ENCODE data around the gene LRRC37B.
"Not testable (repeated sequence)": the region's sequence is repeated elsewhere in the genome, so short reads cannot be mapped to it uniquely, and the experiment has no call there.

LRRC37B gene

DNA sequence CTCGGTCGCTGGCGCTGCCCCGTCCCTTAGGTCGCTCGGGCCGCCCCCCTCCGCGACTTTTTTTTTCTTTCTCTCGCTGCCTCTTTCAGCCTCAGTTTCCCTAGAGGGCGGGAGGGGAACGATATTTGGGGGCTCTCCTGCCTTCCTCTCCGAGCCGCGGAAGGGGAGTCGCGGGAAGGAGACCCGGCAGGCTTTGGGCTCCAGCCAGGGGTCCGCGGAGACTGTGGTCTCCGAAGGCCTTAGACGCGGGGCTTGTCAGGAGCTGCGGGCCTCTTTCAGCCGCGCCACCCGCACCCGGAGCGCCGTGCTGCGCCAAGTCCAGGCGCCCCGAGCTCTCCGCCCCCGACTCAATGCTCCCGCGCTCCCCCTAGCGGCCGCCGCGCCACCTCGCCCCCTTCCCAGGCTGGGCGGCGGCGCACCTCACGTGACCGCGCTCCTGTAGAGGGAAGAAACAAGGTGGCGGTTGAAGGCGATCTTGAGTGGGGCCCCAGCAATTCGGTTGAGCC is at the start of gene LRRC37B:
LRRC37B (plus strand) TSS at position 427 of the 506 bp plus-strand sequence. CDS start 14,010 bp downstream, outside the sequence.
- H3K27ac Mint-ChIP-seq: peak within 1 kb of the TSS; percentile 86
- peak within 1 kb of the TSS; percentile 86 for H3K4me3 Mint-ChIP-seq
- peaks cover 13% of the 10 kb centered on the region for H3K36me3 Mint-ChIP-seq (ENCODE audit: low read depth)
- no peaks in the 10 kb centered on the region for H3K9me3 Mint-ChIP-seq
- no peaks in the 10 kb centered on the region for H3K27me3 Mint-ChIP-seq (ENCODE audit: low read depth)
- DNase-seq (ENCODE audit: low spot score): peak; percentile 89
- peaks cover 28% of the 10 kb centered on the region for H3K4me1 Mint-ChIP-seq (ENCODE audit: low read depth)

DNA sequence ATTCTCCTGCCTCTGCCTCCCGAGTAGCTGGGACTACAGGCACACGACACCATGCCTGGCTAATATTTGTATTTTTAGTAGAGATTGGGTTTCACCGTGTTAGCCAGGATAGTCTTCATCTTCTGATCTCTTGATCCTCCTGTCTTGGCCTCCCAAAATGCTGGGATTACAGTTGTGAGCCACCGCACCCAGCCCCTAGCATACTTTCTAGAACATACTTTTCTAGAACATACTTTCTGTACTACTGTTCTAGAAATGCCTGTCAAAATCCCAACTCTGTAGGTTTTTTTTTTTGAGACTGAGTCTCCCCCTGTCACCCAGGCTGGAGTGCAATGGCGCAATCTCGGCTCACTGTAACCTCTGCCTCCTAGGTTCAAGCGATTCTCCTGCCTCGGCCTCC is 43.1 kb upstream of the LRRC37B start:
- not testable (repeated sequence) for H3K4me1 Mint-ChIP-seq (ENCODE audit: low read depth); H3K27me3 Mint-ChIP-seq (ENCODE audit: low read depth); DNase-seq (ENCODE audit: low spot score); H3K9me3 Mint-ChIP-seq; H3K4me3 Mint-ChIP-seq
- H3K27ac Mint-ChIP-seq: peak overlapping the region; percentile 62
- H3K36me3 Mint-ChIP-seq (ENCODE audit: low read depth): peaks cover 25% of the 10 kb centered on the region

DNA sequence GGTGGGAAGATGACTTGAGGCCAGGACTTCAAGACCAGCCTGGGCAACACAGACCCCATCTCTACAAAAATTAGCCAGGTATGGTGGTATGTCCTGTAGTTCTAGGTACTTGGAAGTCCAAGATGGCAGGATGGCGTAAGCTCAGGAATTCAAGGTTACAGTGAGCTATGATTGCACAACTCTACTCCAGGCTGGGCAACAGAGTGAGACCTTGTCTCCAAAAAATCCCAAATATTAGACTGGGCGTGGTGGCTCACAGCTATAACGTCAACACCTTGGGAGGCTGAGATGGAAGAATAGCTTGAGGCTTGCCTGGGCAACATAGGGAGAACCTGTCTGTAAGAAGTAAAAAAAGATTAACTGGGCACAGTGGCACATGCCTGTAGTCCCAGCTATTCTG is 39.5 kb upstream of the LRRC37B start:
- Mint-ChIP-seq H3K9me3 (no peaks in the 10 kb centered on the region), H3K36me3 (ENCODE audit: low read depth) (peaks cover 15% of the 10 kb centered on the region), H3K4me1 (ENCODE audit: low read depth) (peaks cover 7% of the 10 kb centered on the region), H3K4me3 (no peak overlapping the region), H3K27me3 (ENCODE audit: low read depth) (no peaks in the 10 kb centered on the region), H3K27ac (no peak overlapping the region)
- no peak for DNase-seq (ENCODE audit: low spot score)

DNA sequence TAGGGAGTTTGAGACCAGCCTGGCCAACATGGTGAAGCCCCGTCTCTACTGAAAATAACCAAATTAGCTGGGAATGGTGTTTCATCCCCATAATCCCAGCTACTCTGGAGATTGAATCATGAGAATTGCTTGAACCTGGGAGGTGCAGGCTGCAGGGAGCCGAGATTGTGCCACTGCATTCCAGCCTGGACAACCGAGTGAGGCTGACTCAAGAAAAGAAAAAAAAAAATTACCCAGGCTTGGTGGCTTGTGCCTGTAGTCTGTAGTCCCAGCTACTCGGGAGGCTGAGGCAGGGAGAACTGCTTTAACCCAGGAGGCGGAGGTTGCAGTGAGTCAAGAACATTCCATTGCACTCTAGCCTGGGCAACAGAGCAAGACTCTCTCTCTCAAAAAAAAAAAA is 36.8 kb upstream of the LRRC37B start:
- H3K27me3 Mint-ChIP-seq (ENCODE audit: low read depth); H3K4me1 Mint-ChIP-seq (ENCODE audit: low read depth); DNase-seq (ENCODE audit: low spot score); H3K9me3 Mint-ChIP-seq; H3K27ac Mint-ChIP-seq; H3K36me3 Mint-ChIP-seq (ENCODE audit: low read depth); H3K4me3 Mint-ChIP-seq: not testable (repeated sequence)

DNA sequence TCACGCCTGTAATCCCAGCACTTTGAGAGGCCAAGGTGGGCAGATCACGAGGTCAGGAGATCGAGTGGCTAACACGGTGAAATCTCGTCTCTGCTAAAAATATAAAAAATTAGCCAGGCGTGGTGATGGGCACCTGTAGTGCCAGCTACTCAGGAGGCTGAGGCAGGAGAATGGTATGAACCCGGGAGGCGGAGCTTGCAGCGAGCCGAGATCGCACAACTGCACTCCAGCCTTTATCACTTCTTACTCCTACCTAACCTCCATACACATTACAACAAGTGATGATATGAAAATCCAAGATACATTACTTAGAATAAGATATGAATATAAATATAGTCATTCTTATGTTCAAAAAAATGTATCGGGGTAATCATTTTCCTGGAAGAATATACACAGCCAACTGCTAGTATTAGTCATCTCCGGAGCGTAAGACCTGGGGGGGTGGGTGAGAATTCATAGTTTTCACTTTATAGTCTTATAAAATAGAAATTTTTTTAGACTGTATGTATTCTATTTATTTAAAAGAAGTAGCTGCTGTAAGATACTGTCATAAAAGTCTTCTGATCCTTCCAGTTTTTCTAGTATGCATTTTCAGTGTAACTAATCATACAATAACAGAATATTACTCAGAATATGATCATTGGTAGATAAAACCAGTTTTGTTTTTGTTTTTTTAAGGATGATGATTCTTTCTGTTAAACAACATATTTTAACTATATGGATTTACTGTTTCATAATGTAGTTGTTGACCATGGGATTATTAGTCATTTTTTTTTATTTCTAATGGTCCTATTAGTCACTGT is 32.7 kb upstream of the LRRC37B start:
- H3K36me3 Mint-ChIP-seq (ENCODE audit: low read depth): peaks cover 21% of the 10 kb centered on the region
- not testable (repeated sequence) for H3K9me3 Mint-ChIP-seq; H3K27me3 Mint-ChIP-seq (ENCODE audit: low read depth); DNase-seq (ENCODE audit: low spot score); H3K27ac Mint-ChIP-seq; H3K4me3 Mint-ChIP-seq; H3K4me1 Mint-ChIP-seq (ENCODE audit: low read depth)

DNA sequence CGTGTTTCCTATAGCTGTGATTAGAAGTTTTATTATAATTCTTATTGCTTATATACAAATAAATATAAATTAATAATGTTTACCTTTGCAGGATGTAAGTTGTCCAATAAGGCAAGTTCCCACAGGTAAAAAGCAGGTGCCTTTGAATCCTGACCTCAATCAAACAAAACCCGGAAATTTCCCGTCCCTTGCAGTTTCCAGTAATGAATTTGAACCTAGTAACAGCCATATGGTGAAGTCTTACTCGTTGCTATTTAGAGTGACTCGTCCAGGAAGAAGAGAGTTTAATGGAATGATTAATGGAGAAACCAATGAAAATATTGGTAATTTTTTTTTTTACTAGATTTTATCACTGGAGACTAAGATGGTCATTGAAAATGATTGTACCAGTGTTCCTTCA is 31.8 kb upstream of the LRRC37B start:
- not testable (repeated sequence) for H3K4me3 Mint-ChIP-seq; H3K4me1 Mint-ChIP-seq (ENCODE audit: low read depth); DNase-seq (ENCODE audit: low spot score); H3K27ac Mint-ChIP-seq; H3K27me3 Mint-ChIP-seq (ENCODE audit: low read depth); H3K9me3 Mint-ChIP-seq
- H3K36me3 Mint-ChIP-seq (ENCODE audit: low read depth): peaks cover 25% of the 10 kb centered on the region

DNA sequence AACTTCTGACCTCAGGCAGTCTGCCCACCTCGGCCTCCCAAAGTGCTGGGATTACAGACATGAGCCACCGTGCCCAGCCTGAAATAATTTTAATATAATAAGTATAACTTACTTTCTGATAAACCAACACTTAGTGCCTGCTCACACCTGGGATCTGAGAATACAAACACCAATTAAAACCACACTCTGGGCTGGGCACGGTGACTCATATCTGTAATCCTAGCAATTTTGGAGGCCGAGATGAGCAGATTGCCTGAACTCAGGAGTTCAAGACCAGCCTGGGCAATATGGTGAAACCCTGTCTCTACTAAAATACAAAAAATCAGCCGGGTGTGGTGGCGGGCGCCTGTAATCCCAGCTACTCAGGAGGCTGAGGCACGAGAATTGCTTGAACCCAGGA is 15.4 kb upstream of the LRRC37B start:
- DNase-seq (ENCODE audit: low spot score); H3K4me1 Mint-ChIP-seq (ENCODE audit: low read depth); H3K27ac Mint-ChIP-seq; H3K9me3 Mint-ChIP-seq; H3K4me3 Mint-ChIP-seq; H3K27me3 Mint-ChIP-seq (ENCODE audit: low read depth): not testable (repeated sequence)
- peaks cover 35% of the 10 kb centered on the region for H3K36me3 Mint-ChIP-seq (ENCODE audit: low read depth)

DNA sequence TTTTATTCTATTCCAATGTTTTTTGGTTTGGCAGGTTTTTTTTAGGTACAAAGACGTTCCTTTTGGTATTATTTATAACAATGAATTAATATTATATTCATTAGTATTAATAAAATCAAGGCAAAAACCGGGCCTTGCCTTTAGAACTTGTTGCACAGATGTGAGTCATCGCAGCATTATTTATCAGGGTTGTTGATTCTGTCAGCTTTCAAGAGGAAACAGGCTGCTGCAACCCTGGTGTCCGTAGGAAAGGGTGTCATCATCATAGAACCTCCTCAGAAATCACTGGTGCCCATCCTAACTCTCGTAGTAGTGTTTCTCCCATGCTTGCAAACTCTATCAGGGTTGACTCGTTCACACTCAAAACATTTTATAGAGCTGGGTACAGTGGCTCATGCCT is 10.2 kb upstream of the LRRC37B start:
- Mint-ChIP-seq H3K27me3 (ENCODE audit: low read depth) (no peaks in the 10 kb centered on the region), H3K9me3 (no peaks in the 10 kb centered on the region)

DNA sequence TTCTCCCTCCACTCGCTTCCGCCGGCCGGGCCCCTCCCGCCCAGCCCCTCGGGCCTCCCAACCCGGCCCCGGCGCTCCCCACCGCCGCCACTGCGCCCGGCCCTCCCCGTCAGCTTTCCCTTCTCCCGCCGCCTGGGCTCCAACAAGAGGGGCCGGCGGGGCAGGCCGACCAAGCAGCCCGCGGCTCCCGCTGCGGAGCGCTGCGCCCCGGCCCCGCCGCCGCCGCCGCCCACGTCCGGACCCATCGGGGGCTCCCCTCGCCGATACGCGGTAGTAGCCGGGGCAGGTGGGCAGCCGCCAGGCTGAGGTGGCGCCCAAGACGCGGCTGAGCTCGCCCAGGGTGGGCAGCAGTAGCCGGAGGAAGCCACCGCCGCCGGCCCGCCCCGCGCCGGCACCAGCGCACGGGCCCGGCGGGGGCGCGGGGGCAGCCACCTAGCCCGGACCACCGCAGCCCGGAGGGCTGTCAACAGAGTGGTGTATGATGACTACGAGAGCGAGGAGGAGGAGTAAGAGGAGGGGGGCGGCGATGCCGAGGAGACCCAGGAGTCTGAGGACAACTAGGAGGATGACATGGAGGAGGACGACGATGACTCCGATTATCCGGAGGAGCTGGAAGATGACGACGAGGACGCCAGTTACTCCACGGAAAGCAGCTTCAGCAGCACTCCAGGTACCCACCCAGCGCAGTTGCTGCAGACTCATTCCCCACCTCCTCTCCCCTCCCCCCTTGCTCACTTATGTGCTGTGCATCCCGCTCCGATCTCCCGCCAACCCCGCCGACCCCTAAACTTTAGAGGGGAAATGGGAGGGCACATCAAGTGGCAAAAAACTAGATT is 498 bp downstream of the LRRC37B start:
- H3K4me1 Mint-ChIP-seq (ENCODE audit: low read depth): peaks cover 30% of the 10 kb centered on the region
- no peaks in the 10 kb centered on the region for H3K9me3 Mint-ChIP-seq
- DNase-seq (ENCODE audit: low spot score): peak; percentile 42
- peaks cover 14% of the 10 kb centered on the region for H3K36me3 Mint-ChIP-seq (ENCODE audit: low read depth)
- H3K4me3 Mint-ChIP-seq: peak overlapping the region; percentile 86
- peak overlapping the region; percentile 86 for H3K27ac Mint-ChIP-seq
- no peaks in the 10 kb centered on the region for H3K27me3 Mint-ChIP-seq (ENCODE audit: low read depth)

More for the DNA sequence above, 10.2 kb upstream of the LRRC37B start:
- H3K27ac Mint-ChIP-seq: no peak overlapping the region
- H3K4me3 Mint-ChIP-seq: no peak overlapping the region
- DNase-seq (ENCODE audit: low spot score): no peak
- peaks cover 36% of the 10 kb centered on the region for H3K36me3 Mint-ChIP-seq (ENCODE audit: low read depth)
- H3K4me1 Mint-ChIP-seq (ENCODE audit: low read depth): no peaks in the 10 kb centered on the region

DNA sequence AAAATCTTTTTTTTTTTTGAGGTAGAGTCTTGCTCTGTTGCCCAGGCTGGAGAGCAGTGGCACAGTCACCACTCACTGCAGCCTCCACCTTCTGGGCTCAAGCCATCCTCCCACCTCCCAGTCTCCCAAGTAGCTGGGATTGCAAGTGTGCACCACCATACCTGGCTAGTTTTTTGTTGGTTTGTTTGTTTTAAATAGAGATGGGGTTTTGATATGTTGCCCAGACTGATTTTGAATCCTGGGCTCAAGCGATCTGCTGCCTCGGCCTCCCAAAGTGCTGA is 2.0 kb downstream of the LRRC37B start:
- no peak for DNase-seq (ENCODE audit: low spot score)
- H3K4me1 Mint-ChIP-seq (ENCODE audit: low read depth): peaks cover 34% of the 10 kb centered on the region
- H3K36me3 Mint-ChIP-seq (ENCODE audit: low read depth): peaks cover 14% of the 10 kb centered on the region
- no peaks in the 10 kb centered on the region for H3K27me3 Mint-ChIP-seq (ENCODE audit: low read depth)
- H3K27ac Mint-ChIP-seq: peak overlapping the region; percentile 86
- H3K9me3 Mint-ChIP-seq: no peaks in the 10 kb centered on the region
- peak overlapping the region; percentile 86 for H3K4me3 Mint-ChIP-seq

DNA sequence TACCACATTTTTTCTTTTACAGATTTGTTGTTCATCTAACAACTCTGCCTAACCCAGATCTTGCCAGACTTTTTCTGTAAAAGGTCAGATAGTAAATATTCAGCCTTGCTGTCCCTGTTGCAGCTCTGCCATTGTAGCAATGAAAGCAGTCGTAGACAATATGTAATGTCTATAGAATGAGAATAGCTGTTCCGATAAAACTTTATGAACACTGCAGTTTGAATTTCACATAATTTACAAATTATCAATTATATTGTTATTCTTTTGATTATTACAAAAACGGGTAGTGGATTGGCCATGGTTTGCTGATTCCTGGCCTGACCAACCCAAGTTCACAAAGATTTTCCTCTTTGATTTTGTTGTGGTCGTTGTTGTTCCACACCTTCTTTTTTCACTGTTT is 2.9 kb downstream of the LRRC37B start:
- Mint-ChIP-seq H3K27ac (no peak overlapping the region), H3K4me1 (ENCODE audit: low read depth) (peaks cover 37% of the 10 kb centered on the region), H3K36me3 (ENCODE audit: low read depth) (peaks cover 15% of the 10 kb centered on the region), H3K27me3 (ENCODE audit: low read depth) (no peaks in the 10 kb centered on the region), H3K9me3 (no peaks in the 10 kb centered on the region), H3K4me3 (peak overlapping the region; percentile 86)
- DNase-seq (ENCODE audit: low spot score): no peak

DNA sequence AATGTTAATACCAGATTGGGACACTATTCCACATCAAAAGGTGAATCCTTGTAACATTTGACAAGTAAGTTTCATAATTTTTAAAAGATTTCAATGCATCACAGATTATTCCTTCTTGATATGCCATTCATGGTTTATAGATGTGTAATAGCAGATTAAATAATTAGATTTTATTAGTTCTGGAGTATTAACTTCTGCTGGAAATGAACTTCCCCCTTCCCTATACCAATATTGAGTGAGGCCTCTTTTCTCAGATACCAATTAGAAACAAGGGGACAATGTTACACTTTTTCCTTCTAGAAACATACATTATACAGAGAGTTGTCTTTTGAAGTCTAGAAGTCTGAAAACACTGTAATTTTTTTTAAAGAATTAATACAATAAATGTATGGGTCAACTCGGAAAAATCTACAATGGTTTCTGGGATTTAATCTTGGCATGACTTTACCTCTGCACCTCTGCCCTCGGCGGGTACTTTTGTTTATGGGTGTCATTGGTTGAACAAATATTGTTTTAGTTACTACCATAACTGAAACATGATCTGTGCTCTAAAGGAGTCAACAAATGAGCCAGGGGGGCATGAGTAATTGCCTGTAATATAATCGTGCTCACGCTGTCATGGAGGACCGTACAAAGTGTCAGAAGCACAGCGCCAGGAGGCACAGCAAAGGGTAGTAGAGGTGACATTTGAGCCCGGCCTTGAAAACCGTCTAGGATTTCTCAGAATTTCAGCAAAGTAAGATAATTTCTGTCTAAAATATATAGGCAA is 8.2 kb downstream of the LRRC37B start:
- DNase-seq (ENCODE audit: low spot score): no peak
- Mint-ChIP-seq H3K36me3 (ENCODE audit: low read depth) (peaks cover 30% of the 10 kb centered on the region), H3K9me3 (no peaks in the 10 kb centered on the region), H3K4me3 (no peak overlapping the region), H3K27ac (peak overlapping the region; percentile 63), H3K4me1 (ENCODE audit: low read depth) (peaks cover 43% of the 10 kb centered on the region), H3K27me3 (ENCODE audit: low read depth) (no peaks in the 10 kb centered on the region)

DNA sequence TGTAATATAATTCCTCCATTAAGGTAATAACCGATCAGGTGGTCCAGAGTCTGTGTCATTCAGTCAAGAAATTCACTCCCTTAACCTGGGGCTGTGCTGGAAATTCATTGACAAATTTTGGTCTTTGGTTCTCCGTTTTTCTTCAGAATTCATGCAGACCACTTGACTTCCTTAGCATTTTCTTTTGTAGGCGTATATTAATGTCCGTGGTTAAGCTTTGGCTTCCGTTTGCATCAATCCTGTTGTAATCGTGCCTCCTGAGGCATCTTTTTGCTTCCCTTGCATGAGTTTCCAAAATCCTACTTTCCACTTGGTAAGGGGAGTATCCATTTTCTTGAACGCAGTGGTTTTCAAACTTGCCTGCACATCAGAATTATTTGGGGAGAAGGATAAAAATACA is 9.0 kb downstream of the LRRC37B start:
- peak overlapping the region; percentile 74 for H3K27ac Mint-ChIP-seq

DNA sequence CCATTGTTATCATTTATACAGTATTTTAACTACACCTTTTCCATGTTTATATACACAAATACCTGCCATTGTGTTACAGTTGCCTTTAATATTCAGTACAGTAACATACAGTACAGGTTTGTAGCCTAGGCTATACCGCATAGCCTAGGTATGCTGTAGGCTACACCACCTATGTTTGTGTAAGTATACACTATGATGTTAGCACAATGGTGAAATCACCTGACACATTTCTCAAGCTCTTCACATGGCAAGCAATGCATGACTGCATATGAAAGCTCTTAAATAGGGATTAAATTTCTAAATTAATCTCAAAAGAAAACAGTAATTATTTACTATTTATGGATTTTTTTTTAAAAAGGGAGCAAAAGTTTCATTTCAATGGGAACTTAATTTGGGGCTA is 12.0 kb downstream of the LRRC37B start:
- no peaks in the 10 kb centered on the region for H3K27me3 Mint-ChIP-seq (ENCODE audit: low read depth)
- peaks cover 21% of the 10 kb centered on the region for H3K36me3 Mint-ChIP-seq (ENCODE audit: low read depth)
- H3K4me3 Mint-ChIP-seq: no peak overlapping the region
- no peaks in the 10 kb centered on the region for H3K9me3 Mint-ChIP-seq
- H3K4me1 Mint-ChIP-seq (ENCODE audit: low read depth): peaks cover 27% of the 10 kb centered on the region
- H3K27ac Mint-ChIP-seq: no peak overlapping the region
- no peak for DNase-seq (ENCODE audit: low spot score)

More for the DNA sequence above, 9.0 kb downstream of the LRRC37B start:
- Mint-ChIP-seq H3K27me3 (ENCODE audit: low read depth) (no peaks in the 10 kb centered on the region), H3K36me3 (ENCODE audit: low read depth) (peaks cover 27% of the 10 kb centered on the region), H3K4me3 (peak overlapping the region; percentile 62), H3K4me1 (ENCODE audit: low read depth) (peaks cover 39% of the 10 kb centered on the region), H3K9me3 (no peaks in the 10 kb centered on the region)
- DNase-seq (ENCODE audit: low spot score): no peak

Measured in T-helper 2 cell treated with Interferon-gamma antibody and Interleukin-4, amounts not matched to agents 5 μg/mL and 100 μg/mL, for 36 hours (primary cell).